HepG2 (cell line): ENCODE results near the gene NUDT6. TPM values are rescaled to one million over a fixed set of nuclear protein-coding genes. Genes with fewer than 3 reads are reported as not detected.

ENCODE experiments used
- ATAC-seq: fragments of 200-7000 bp; cut with Tn5 transposase; 3 replicates; pipeline ENCODE4 v1.9.1; 2020; ENCODE audit warnings: mild to moderate bottlenecking, moderate library complexity
- BruUV-seq: library from RNA; stranded (reverse); fragments of 400-500 nt; replicated peaks from 2 replicates; lab custom pipeline; 2021; lab: Mats Ljungman, UMichigan
- CTCF ChIA-PET: fragments of 300-600 bp; formaldehyde crosslinking; extraction: SDS; loops from one replicate; lab custom pipeline; 2021; ENCODE audit warnings: low total read pairs, inconsistent platforms, low intra/inter-chr PET ratio; lab: Yijun Ruan, JAX
- POLR2A ChIA-PET: fragments of 350-600 bp; sonication (Branson Sonifier 250); formaldehyde crosslinking; loops from one replicate; lab custom pipeline; 2020; ENCODE audit warnings: antibody characterized with exemption, inconsistent platforms; lab: Yijun Ruan, JAX
- DNase-seq: peaks from one replicate; pipeline ENCODE4 v3.0.0-alpha.2; 2015; ENCODE audit warnings: low spot score
- FAIRE-seq: peaks from 3 replicates; lab custom pipeline; 2011; peaks lifted over from hg19 to GRCh38; lab: Jason Lieb, UNC
- H2AFZ ChIP-seq: one replicate; pipeline ENCODE4 v1.6.1; 2011; ENCODE audit warnings: low read length, inconsistent platforms
- H3K27ac ChIP-seq: fragments of 300-600 bp; 3 replicates; pipeline ENCODE4 v1.8.0; 2011; ENCODE audit warnings: mixed run types, mild to moderate bottlenecking, mixed read lengths, low read length, inconsistent platforms; ENCODE audit not compliant: insufficient read depth; ENCODE audit errors: extremely low read length
- H3K27me3 ChIP-seq, 2 experiments: fragments of 200-600 bp in 1 of 2; 2 replicates in 1 of 2; 3 replicates in 1 of 2; pipeline versions ENCODE4 v1.6.0 to v1.8.0; 2011; ENCODE audit warnings: low read length in 2 of 2, mild to moderate bottlenecking in 2 of 2, moderate library complexity in 2 of 2, inconsistent platforms in 1 of 2; ENCODE audit not compliant: insufficient read depth in 2 of 2, control insufficient read depth in 1 of 2
- H3K36me3 ChIP-seq, 2 experiments: fragments of 200-600 bp in 1 of 2; replicated peaks in 1 of 2; 2 replicates in 1 of 2; 3 replicates in 1 of 2; pipeline versions ENCODE4 v1.5.1 to v1.8.0; 2011; ENCODE audit warnings: low read length in 2 of 2, inconsistent platforms in 1 of 2; ENCODE audit not compliant: insufficient read depth in 2 of 2, control insufficient read depth in 1 of 2
- H3K4me1 ChIP-seq: 2 replicates; pipeline ENCODE4 v1.5.1; 2012; ENCODE audit warnings: low read length, inconsistent platforms; ENCODE audit not compliant: insufficient read depth
- H3K4me2 ChIP-seq: 2 replicates; pipeline ENCODE4 v1.6.0; 2011; ENCODE audit warnings: low read depth, low read length, inconsistent platforms
- H3K4me3 ChIP-seq, 3 experiments: fragments of 200-600 bp in 1 of 3; sonication (generic), shearing (Covaris generic) in 1 of 3; replicated peaks in 1 of 3; 2 replicates each; pipeline ENCODE4 v1.5.1; 2011 to 2016; ENCODE audit warnings: low read length in 3 of 3, inconsistent platforms in 2 of 3, low read depth in 2 of 3, mild to moderate bottlenecking in 2 of 3, control low read depth in 1 of 3, mixed read lengths in 1 of 3; ENCODE audit not compliant: insufficient read depth in 1 of 3
- H3K79me2 ChIP-seq: one replicate; pipeline ENCODE4 v1.6.1; 2011; ENCODE audit warnings: low read length, inconsistent platforms; ENCODE audit not compliant: insufficient read depth
- H3K9ac ChIP-seq: 2 replicates; pipeline ENCODE4 v1.6.0; 2011; ENCODE audit warnings: mild to moderate bottlenecking, low read depth, low read length, inconsistent platforms; ENCODE audit not compliant: insufficient read depth
- H3K9me3 ChIP-seq: 2 replicates; pipeline ENCODE4 v1.5.1; 2012; ENCODE audit warnings: mild to moderate bottlenecking, low read length
- H4K20me1 ChIP-seq: 2 replicates; pipeline ENCODE4 v1.6.0; 2011; ENCODE audit warnings: inconsistent platforms, mild to moderate bottlenecking, low read length, moderate library complexity; ENCODE audit not compliant: insufficient read depth
- ARID3A ChIP-seq: IDR thresholded peaks from 2 replicates; pipeline ENCODE4 v1.6.1; 2012; ENCODE audit warnings: low read depth, low read length, improper control_type of control experiment
- ATF1 ChIP-seq: IDR thresholded peaks from 2 replicates; pipeline ENCODE4 v1.6.1; 2016; ENCODE audit warnings: mild to moderate bottlenecking, control low read depth
- HNF1B ChIP-seq: sonication (generic); formaldehyde crosslinking; IDR thresholded peaks from 2 replicates; pipeline ENCODE4 v1.5.1; 2020; ENCODE audit warnings: mild to moderate bottlenecking, moderate library complexity, missing genetic modification reagents
- MIER3 ChIP-seq: IDR thresholded peaks from 2 replicates; pipeline ENCODE4 v1.6.1; 2016; ENCODE audit warnings: missing compliant biosample characterization, borderline replicate concordance
- NCOA5 ChIP-seq: sonication (generic); formaldehyde crosslinking; IDR thresholded peaks from 2 replicates; pipeline ENCODE4 v1.4.0; 2020; ENCODE audit warnings: missing genetic modification reagents
- PATZ1 ChIP-seq: sonication (generic); formaldehyde crosslinking; IDR thresholded peaks from 2 replicates; pipeline ENCODE4 v1.4.0; 2020; ENCODE audit warnings: missing genetic modification reagents
- PRMT3 ChIP-seq: sonication (generic); formaldehyde crosslinking; IDR thresholded peaks from 2 replicates; pipeline ENCODE4 v1.8.1; 2022; ENCODE audit warnings: low read depth, mild to moderate bottlenecking, moderate library complexity, missing genetic modification reagents, borderline replicate concordance
- RCOR2 ChIP-seq: IDR thresholded peaks from 2 replicates; pipeline ENCODE4 v1.6.1; 2016; ENCODE audit warnings: missing biosample characterization, missing genetic modification reagents
- ZFP37 ChIP-seq: sonication (generic); formaldehyde crosslinking; IDR thresholded peaks from 2 replicates; pipeline ENCODE4 v1.4.0; 2020; ENCODE audit warnings: missing genetic modification reagents, borderline replicate concordance
- ZKSCAN8 ChIP-seq: IDR thresholded peaks from 2 replicates; pipeline ENCODE4 v1.6.1; 2016; ENCODE audit warnings: borderline replicate concordance, missing genetic modification reagents, missing compliant biosample characterization
- ZMAT5 ChIP-seq: sonication (generic); formaldehyde crosslinking; IDR thresholded peaks from 2 replicates; pipeline ENCODE4 v1.5.0; 2020; ENCODE audit warnings: mild to moderate bottlenecking, low read depth, missing genetic modification reagents, borderline replicate concordance
- ZNF3 ChIP-seq: IDR thresholded peaks from 2 replicates; pipeline ENCODE4 v1.7.0; 2017; ENCODE audit warnings: inconsistent platforms
- ZNF563 ChIP-seq: sonication (generic); formaldehyde crosslinking; IDR thresholded peaks from 2 replicates; pipeline ENCODE4 v1.8.0; 2022; ENCODE audit warnings: mild to moderate bottlenecking, moderate library complexity, missing genetic modification reagents
- ZNF674 ChIP-seq: sonication (generic); formaldehyde crosslinking; IDR thresholded peaks from 2 replicates; pipeline ENCODE4 v1.5.0; 2020; ENCODE audit warnings: low read depth, mild to moderate bottlenecking, missing genetic modification reagents
- ZNF841 ChIP-seq: sonication (generic); formaldehyde crosslinking; IDR thresholded peaks from 2 replicates; pipeline ENCODE4 v1.8.1; 2023; ENCODE audit warnings: missing genetic modification reagents, borderline replicate concordance
- WGBS: methylation state at CpG from one replicate; pipeline ENCODE4 v1.1.6; 2017; ENCODE audit warnings: low lambda C conversion rate; 5-methylcytosine and 5-hydroxymethylcytosine counted together
- in situ Hi-C: cut with HindIII; loops from 2 replicates; pipeline ENCODE4 v1.10.0; 2017; ENCODE audit warnings: low pct_unique_long_range_greater_than_20kb; ENCODE audit not compliant: extremely low pct_ligation_motif_present
- intact Hi-C: fragments of 100-400 bp; cut with micrococcal nuclease; formaldehyde crosslinking; loops from one replicate; pipeline ENCODE4 v1.10.0; 2022; ENCODE audit not compliant: unreplicated experiment
- polyA plus RNA-seq, 8 experiments: library from polyadenylated mRNA; depleted of rRNA in 3 of 8; stranded (reverse) in 7 of 8; unstranded in 1 of 8; fragments of >200 nt; fragmentation: Illumina TruSeq in 4 of 8; extraction: Trizol in 4 of 8; gene quantifications; 2 replicates each; pipeline versions ENCODE4 v1.2.1 to v1.2.3, GENCODE V29; 2011 to 2016; ENCODE audit warnings: low read depth in 4 of 8, missing spikeins in 1 of 8, mixed read lengths in 1 of 8; ENCODE audit not compliant: insufficient read depth in 1 of 8
- total RNA-seq, 5 experiments: library from RNA; depleted of rRNA; stranded (reverse); fragments of >200 nt; fragmentation: Illumina TruSeq; extraction: Trizol; gene quantifications; 2 replicates each; pipeline ENCODE4 v1.2.3, GENCODE V29; 2016; ENCODE audit warnings: low read depth in 1 of 5
- TF ChIP-seq, protein P1 (sequence below): sonication (generic); formaldehyde crosslinking; IDR thresholded peaks from 2 replicates; pipeline ENCODE4 v1.4.0; 2020; ENCODE audit warnings: mild to moderate bottlenecking, missing genetic modification reagents
- TF ChIP-seq, protein P2 (sequence below): sonication (generic); formaldehyde crosslinking; IDR thresholded peaks from 2 replicates; pipeline ENCODE4 v1.4.0; 2020; ENCODE audit warnings: mild to moderate bottlenecking, missing genetic modification reagents

NUDT6 gene
- total and polyA plus RNA-seq, 2 of the 13 experiments (the other 11 are each of a cell fraction or from before 2014, with no cell fraction given): 4.8 to 8.3 TPM

GRCh38 chr4:122845760-122846159, 76.6 kb downstream of the NUDT6 start:
- DNase-seq (no peak), FAIRE-seq (no peak), ATAC-seq (no peak)
- no TSS peak for BruUV-seq
- Histone ChIP-seq H2AFZ (no peak overlapping the region), H4K20me1 (no peaks in the 10 kb centered on the region), H3K79me2 (no peaks in the 10 kb centered on the region), H3K36me3 (no peaks in the 10 kb centered on the region), H3K27ac (no peak overlapping the region), H3K4me2 (no peak overlapping the region), H3K9ac (no peak overlapping the region), H3K9me3 (no peaks in the 10 kb centered on the region), H3K27me3 (no peaks in the 10 kb centered on the region), H3K4me1 (no peaks in the 10 kb centered on the region), H3K4me3 (no peak overlapping the region)
- WGBS: 33% methylated on average over 3 of the region's 3 CpGs
- POLR2A ChIA-PET: interaction anchor here (1.2 kb wide), 1 partner anchor 9 kb away, joined by 3 read pairs; no protein-coding TSS in a partner anchor
- intact Hi-C loops: no loop called here
- CTCF ChIA-PET: no interaction called here
- in situ Hi-C loops: no loop called here
- TF ChIP-seq, protein P1, sequence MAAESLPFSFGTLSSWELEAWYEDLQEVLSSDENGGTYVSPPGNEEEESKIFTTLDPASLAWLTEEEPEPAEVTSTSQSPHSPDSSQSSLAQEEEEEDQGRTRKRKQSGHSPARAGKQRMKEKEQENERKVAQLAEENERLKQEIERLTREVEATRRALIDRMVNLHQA (CRISPR knock-in tag): no peak
- TF ChIP-seq ATF1 (CRISPR knock-in tag) (no peak), ZNF841 (CRISPR knock-in tag) (no peak), PATZ1 (CRISPR knock-in tag) (no peak), MIER3 (CRISPR knock-in tag) (no peak), NCOA5 (no peak), ZKSCAN8 (CRISPR knock-in tag) (no peak), ARID3A (no peak), PRMT3 (CRISPR knock-in tag) (no peak), ZNF3 (no peak), HNF1B (CRISPR knock-in tag) (no peak), ZMAT5 (CRISPR knock-in tag) (no peak), RCOR2 (CRISPR knock-in tag) (no peak), ZNF674 (no peak), ZNF563 (no peak), ZFP37 (CRISPR knock-in tag) (no peak)
- TF ChIP-seq, protein P2, sequence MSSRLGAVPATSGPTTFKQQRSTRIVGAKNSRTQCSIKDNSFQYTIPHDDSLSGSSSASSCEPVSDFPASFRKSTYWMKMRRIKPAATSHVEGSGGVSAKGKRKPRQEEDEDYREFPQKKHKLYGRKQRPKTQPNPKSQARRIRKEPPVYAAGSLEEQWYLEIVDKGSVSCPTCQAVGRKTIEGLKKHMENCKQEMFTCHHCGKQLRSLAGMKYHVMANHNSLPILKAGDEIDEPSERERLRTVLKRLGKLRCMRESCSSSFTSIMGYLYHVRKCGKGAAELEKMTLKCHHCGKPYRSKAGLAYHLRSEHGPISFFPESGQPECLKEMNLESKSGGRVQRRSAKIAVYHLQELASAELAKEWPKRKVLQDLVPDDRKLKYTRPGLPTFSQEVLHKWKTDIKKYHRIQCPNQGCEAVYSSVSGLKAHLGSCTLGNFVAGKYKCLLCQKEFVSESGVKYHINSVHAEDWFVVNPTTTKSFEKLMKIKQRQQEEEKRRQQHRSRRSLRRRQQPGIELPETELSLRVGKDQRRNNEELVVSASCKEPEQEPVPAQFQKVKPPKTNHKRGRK (CRISPR knock-in tag): no peak
